ENCODE results near the gene PCDHA7.

DNA sequence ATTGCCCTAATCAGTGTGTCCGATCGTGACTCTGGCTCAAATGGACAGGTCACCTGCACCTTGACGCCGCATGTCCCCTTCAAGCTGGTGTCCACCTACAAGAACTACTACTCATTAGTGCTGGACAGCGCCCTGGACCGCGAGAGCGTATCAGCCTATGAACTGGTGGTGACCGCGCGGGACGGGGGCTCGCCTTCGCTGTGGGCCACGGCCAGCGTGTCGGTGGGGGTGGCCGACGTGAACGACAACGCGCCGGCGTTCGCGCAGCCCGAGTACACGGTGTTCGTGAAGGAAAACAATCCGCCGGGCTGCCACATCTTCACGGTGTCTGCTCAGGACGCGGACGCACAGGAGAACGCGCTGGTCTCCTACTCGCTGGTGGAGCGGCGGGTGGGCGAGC lies 49.3 kb downstream of the PCDHA7 start:
- TF ChIP-seq, protein P1, sequence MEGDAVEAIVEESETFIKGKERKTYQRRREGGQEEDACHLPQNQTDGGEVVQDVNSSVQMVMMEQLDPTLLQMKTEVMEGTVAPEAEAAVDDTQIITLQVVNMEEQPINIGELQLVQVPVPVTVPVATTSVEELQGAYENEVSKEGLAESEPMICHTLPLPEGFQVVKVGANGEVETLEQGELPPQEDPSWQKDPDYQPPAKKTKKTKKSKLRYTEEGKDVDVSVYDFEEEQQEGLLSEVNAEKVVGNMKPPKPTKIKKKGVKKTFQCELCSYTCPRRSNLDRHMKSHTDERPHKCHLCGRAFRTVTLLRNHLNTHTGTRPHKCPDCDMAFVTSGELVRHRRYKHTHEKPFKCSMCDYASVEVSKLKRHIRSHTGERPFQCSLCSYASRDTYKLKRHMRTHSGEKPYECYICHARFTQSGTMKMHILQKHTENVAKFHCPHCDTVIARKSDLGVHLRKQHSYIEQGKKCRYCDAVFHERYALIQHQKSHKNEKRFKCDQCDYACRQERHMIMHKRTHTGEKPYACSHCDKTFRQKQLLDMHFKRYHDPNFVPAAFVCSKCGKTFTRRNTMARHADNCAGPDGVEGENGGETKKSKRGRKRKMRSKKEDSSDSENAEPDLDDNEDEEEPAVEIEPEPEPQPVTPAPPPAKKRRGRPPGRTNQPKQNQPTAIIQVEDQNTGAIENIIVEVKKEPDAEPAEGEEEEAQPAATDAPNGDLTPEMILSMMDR (conservative IDR thresholded peaks at IDR 0.05) = no peak
- TF ChIP-seq EZH2 (IDR thresholded peaks at IDR 0.05; ENCODE audit: low read depth) = no peak

Data from PC-9 (cell line).